ENCODE results near the gene NDUFS7.
A peak's percentile ranks its signal among the peaks of the same experiment; 100 is the strongest.
"Not testable (repeated sequence)": the region's sequence is repeated elsewhere in the genome, so short reads cannot be mapped to it uniquely, and the experiment has no call there.

NDUFS7 gene

DNA sequence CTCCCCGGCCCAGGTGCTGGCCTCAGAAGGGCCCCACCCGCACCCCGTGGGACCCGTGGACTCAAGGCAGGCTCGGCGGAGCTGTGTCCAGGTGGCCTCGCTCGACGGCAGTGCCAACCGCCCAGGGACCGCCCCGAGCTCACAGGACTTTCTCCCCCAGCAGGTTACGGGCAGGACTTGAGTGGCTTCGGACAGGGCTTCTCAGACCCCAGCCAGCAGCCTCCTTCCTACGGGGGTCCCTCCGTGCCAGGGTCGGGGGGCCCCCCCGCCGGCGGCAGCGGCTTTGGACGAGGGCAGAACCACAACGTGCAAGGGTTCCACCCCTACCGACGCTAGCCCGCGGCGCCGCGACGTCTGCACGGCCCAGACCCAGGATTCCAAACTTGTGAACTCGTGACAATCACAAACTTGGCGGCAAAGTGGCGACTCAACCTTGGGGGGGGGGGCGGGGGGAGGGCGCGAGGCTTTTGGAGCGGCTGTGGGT is 50.9 kb downstream of the NDUFS7 start:
- no peak for DNase-seq

DNA sequence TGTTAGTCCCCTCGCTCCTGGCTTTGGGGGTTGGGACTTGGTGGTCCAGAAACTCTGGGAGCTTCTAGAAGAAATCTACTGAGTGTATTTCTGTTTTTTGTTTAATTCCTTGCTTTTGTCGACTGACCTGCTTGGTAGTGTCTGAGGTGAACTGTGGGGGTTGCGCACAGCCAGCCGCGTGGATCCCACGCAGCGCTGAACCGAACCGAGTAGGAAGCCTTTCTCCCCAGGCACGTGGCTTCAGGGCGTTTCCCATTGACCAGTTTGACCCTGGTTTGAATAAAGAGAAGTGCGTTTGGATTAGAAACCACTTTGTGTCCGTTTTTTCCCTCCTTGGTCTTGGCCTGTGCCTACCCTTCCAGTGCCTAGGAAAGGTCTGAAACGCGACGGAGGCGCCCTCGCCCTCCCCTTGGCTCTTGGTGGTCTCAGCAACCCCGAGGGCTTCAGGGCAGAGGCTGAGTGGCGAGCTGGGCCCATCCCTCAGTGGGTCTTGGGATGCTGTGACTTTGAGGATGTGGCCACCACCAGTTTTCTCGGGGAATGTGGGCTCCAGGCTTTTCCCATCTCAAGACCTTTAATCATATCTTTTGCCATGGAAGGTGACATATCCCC is 51.8 kb downstream of the NDUFS7 start:
- no peak for DNase-seq

DNA sequence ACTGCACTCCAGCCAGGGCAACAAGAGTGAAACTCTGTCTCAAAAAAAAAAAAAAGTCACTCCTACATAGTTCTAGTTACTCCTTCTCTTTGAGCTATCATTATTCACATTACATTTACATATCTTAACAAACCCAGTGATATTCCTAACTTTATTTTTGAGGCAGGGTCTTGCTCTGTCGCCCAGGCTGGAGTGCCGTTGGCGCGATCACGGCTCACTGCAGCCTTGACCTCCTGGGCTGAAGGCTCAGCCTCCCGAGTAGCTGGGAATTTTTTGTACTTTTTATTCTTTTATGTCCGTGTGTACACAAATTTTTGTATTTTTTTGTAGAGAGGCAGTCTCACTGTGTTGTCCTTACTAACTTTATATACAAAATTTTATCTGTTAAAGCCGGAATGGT is 53.9 kb downstream of the NDUFS7 start:
- DNase-seq, result no peak

DNA sequence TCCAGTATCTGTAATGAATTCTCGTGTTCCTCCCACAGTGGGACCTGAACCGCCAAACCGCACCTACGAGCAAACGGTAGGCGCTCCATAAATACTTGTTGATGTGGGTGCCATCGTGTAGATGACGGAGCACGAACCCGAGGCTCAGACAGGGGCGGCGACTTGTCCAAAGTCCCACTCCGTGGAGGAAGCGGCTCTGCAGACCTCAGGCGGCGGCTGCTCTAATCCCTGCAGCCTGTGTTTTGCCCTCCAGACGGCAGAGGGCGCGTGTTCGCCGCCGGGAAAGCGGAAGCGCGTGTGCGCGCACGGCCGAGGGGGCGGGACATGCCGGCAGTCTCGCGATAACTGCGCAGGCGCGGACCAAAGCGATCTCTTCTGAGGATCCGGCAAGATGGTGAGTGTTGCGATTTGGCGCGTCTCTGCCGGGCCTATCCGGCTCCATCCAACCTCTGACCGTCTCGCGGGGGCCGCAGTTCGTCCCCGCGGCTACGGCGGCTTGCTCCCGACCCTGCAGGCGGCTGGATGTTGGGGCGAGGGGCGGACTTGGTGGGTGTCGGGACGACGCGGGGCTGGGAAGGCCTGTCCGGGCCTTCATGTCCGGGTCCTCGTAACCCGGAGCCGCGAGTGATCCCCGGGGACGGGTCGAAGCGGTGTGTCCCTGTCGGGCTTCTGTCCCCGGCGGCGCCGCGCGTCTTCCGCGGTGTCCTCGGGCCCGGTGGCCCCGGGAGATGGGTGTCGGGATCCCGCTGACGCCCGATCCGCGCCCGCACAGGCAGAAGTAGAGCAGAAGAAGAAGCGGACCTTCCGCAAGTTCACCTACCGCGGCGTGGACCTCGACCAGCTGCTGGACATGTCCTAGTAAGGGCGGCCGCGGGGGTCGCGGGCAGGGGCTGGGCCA is 54.6 kb downstream of the NDUFS7 start, which contains the start of gene RPS15:
Gene RPS15, plus strand, starts transcription at position 362 of the 898 bp plus-strand sequence. Its CDS starts 30 bp downstream, at position 392.
- peak; percentile 97 for DNase-seq

DNA sequence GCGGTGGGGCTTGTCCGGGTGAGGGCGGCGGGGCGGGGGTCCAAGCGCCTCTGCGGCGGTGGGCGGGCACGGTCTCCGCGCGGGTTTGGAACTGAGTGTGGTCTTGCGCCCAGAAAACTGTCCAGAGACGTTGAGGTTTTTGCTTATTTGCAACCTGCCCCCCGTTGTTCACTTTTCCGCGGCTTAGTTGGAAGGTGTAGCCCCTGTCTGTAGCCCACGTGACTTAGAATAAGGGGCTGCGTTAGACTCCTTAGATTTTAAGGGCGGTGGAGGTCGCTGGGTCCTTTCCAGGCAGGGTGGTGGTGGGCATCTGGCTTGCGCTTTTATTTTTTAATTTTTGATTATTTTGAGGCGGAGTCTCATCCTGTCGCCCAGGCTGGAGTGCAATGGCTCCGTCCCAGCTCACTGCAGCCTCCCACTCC is 55.2 kb downstream of the NDUFS7 start:
- DNase-seq, result no peak

DNA sequence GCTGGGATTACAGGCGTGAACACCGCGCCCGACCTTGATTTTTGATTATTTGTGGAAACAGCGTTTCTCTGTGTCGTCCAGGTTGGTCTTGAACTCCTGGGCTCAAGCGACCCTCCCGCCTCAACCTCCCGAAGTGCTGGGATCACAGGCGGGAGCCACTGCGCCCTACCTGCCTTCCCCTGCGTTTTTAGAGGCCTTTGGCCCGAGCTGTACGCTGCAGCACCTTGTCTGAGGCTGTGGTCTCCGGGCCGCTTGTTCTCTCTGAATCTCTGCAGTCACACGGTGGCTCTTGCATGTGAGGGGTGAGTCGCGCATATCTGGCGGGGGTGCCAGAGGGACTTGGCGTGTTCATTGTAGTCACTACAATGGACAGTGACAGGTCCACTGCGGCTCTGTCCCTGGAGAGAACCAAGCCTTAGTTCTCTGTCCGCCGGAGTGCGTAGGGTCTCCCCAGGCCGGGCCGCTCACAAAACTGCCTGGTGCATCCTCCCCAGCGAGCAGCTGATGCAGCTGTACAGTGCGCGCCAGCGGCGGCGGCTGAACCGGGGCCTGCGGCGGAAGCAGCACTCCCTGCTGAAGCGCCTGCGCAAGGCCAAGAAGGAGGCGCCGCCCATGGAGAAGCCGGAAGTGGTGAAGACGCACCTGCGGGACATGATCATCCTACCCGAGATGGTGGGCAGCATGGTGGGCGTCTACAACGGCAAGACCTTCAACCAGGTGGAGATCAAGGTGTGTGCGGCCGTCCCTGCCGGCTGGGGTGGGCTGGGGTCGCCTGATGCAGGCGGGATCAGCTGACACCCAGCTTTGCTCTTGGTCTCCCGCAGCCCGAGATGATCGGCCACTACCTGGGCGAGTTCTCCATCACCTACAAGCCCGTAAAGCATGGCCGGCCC is 56.1 kb downstream of the NDUFS7 start:
- not testable (repeated sequence) for DNase-seq

DNA sequence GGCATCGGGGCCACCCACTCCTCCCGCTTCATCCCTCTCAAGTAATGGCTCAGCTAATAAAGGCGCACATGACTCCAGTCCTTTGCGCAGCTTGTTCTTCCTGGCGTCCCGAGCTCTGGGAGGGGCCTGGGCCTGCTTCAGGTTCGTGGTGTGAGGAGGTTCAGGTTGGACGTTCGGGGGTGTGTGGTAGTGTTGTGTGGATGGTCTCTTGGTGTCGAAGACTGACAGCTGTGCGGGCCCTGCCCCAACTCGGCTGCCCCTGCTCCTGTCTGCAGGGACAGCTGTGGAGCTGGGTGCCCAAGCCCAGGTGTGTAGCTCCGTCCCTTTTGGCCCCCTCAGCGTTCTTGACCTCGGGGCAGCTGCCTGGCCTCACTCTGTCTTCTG is 56.7 kb downstream of the NDUFS7 start:
- DNase-seq, result no peak

DNA sequence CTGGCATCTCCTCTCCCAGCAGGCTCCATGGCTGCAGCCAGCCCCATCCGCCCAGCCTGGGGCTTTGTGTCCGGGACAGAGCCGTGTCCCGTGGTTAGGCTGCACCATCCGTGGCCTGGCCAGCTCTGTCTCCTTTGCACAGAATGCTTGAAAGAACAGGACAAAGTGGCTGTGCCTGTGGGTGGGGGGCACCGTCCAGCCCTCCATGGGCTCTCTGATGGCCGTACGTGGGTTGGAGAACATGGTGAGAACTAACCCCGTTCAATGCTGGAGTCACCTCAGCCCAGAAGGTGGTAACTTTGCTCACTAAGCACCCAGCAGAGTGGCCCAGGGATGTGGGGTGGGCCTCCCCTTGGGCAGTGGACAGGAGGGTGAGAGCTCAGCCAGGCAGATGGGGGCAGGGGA is 57.3 kb downstream of the NDUFS7 start:
- DNase-seq, result no peak

DNA sequence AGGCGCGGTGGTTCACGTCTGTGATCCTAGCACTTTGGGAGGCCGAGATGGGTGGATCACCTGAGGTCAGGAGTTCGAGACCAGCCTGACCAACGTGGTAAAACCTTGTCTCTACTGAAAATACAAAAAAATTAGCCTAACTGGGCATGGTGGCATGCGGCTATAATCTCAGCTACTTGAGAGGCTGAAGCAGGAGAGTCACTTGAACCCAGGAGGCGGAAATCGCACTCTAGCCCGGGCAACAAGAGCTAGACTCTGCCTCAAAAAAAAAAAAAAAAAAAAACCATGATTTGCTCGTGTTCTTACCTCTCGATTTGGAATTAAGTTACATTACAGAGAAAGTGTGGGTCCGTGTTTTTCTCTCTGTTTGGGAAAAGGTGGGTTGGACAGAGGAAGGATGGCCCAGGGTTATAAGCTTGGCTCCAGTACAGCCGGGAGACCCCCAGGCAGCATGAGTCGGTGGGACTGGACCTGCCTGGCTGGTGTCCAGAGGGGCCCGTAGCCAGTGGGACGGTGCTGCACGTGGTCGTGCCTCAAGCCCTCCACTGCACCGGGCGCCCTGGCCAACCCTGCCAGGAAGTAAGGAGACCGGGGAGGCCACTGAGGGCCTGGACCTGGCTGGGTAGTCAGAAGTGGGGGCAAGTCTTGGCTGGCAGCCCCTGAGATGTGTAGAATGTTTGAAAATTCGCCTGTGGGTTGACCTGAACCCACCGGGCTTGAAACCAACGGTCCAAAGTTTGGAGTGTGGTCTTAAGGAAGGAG is 58.2 kb downstream of the NDUFS7 start:
- DNase-seq, result no peak
